Measurements from ENCODE around the gene ATXN10. TPM values are rescaled to one million over a fixed set of nuclear protein-coding genes. Genes with fewer than 3 reads are reported as not detected.

ATXN10 gene
- total RNA-seq, 2 experiments from 2014 or later, result 87.1 to 101 TPM

DNA sequence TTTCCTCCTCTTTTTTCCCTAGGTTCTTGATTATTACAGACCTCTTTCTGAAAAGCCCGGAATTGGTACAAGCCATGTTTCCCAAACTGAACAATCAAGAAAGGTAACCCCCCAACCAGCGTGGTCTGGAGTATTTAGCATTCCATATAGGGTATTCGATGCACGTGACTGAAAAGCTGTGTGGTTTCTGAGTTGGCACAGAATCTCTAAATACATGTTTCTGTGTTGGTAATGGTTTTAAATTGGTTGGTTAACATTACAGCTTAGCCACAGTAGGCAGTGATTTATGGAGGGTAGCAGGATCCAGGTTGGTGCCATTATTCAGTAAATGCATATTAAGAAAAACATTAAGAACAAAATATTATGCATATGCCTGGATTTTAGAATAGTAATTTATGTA, 46.8 kb downstream of the ATXN10 start:
- Mint-ChIP-seq H3K4me1 (peaks cover 8% of the 10 kb centered on the region), H3K4me3 (no peak overlapping the region), H3K27ac (no peak overlapping the region), H3K27me3 (no peaks in the 10 kb centered on the region), H3K36me3 (ENCODE audit: low read depth) (peaks cover 34% of the 10 kb centered on the region), H3K9me3 (ENCODE audit: low read depth) (no peaks in the 10 kb centered on the region)
- ChIA-PET CTCF (interaction anchor here (0.7 kb wide), 1 partner anchor 287 kb away, joined by 3 read pairs; no protein-coding TSS in a partner anchor), POLR2A (interaction anchor here (0.5 kb wide), 1 partner anchor 58 kb away, joined by 3 read pairs; no protein-coding TSS in a partner anchor)
- intact Hi-C loops (cut with DNase I, micrococcal nuclease), result no loop called here
- DNase-seq (no peak), ATAC-seq (no peak)

DNA sequence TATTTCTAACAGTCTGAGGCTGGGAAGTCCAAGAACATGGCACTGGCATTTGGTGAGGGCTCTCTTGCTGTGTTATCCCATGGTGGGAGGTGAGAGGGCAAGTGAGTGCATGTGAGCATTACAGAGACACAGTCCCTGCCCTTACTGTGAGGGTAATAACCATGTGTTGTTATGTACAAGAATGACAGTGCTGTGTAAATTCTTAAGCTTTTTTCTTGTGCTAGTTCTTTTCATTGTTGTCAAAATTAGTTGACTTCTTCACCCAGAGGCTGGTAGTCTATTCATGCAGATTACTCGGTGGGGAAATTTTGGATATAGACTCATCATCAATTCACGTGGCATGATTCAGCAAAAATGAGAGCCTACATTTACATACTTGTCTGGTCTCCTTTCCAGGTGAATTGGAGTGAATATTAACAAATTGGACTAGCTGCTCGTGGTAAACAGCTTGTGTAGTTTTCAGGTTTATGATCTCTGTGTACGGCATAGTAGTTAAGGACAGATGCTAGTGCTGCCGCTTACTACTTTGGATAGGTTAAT, 49.3 kb downstream of the ATXN10 start:
- no peaks in the 10 kb centered on the region for H3K27me3 Mint-ChIP-seq
- H3K27ac Mint-ChIP-seq, result no peak overlapping the region
- peaks cover 43% of the 10 kb centered on the region for H3K36me3 Mint-ChIP-seq (ENCODE audit: low read depth)
- no peaks in the 10 kb centered on the region for H3K9me3 Mint-ChIP-seq (ENCODE audit: low read depth)
- ChIA-PET POLR2A (no interaction called here), CTCF (no interaction called here)
- no peak for ATAC-seq
- no peak overlapping the region for H3K4me3 Mint-ChIP-seq
- DNase-seq, result no peak
- H3K4me1 Mint-ChIP-seq, result peaks cover 28% of the 10 kb centered on the region
- intact Hi-C loops (cut with DNase I, micrococcal nuclease), result no loop called here

DNA sequence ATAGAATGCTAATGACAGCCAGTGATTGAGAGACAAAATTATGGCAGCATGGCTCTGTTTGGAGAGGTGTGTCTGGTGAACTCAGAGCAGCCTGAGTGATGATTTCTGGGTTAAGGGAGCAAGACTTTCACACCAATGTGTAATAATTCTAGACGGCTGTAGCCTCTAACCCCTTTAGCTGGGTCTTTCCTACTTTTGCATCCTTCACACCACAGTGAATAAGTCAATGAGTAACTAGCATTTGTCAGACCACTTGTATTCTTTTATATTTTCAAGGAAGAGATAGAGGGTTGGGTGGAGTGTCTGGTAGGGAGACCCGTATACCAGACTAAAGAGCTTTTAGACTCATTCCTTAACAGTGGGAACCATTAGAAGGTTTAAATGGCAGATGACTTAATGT, 50.4 kb downstream of the ATXN10 start:
- Mint-ChIP-seq H3K36me3 (ENCODE audit: low read depth) (peaks cover 41% of the 10 kb centered on the region), H3K27ac (no peak overlapping the region), H3K9me3 (ENCODE audit: low read depth) (no peaks in the 10 kb centered on the region), H3K4me1 (peaks cover 38% of the 10 kb centered on the region), H3K4me3 (no peak overlapping the region), H3K27me3 (no peaks in the 10 kb centered on the region)
- intact Hi-C loops (cut with DNase I, micrococcal nuclease), result no loop called here
- ChIA-PET CTCF (no interaction called here), POLR2A (interaction anchor here (0.5 kb wide), 1 partner anchor 119 kb away, joined by 4 read pairs; no protein-coding TSS in a partner anchor)
- ATAC-seq, result no peak
- no peak for DNase-seq

DNA sequence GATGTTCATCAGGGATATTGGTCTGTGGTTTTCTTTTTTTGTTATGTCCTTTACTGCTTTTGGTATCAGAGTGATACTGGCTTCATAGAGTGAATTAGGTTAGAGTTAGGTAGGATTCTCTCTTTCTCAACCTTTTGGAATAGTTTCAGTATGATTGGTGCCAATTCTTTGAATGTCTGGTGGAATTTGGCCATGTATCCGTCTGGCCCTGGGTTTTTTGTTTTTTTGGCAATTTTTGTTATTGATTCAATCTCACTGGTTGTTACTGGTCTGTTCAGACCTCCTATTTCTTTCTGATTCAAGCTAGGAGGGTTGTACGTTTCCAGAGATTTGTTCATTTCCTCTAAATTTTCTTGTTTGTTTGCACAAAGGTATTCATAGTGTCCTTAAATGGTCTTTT, 54.4 kb downstream of the ATXN10 start:
- POLR2A ChIA-PET, result no interaction called here
- Mint-ChIP-seq H3K36me3 (ENCODE audit: low read depth) (peaks cover 27% of the 10 kb centered on the region), H3K27me3 (no peaks in the 10 kb centered on the region), H3K9me3 (ENCODE audit: low read depth) (no peaks in the 10 kb centered on the region), H3K27ac (no peak overlapping the region), H3K4me1 (peaks cover 40% of the 10 kb centered on the region), H3K4me3 (no peak overlapping the region)
- DNase-seq (no peak), ATAC-seq (no peak)
- CTCF ChIA-PET, result no interaction called here
- intact Hi-C loops (cut with DNase I, micrococcal nuclease), result no loop called here

DNA sequence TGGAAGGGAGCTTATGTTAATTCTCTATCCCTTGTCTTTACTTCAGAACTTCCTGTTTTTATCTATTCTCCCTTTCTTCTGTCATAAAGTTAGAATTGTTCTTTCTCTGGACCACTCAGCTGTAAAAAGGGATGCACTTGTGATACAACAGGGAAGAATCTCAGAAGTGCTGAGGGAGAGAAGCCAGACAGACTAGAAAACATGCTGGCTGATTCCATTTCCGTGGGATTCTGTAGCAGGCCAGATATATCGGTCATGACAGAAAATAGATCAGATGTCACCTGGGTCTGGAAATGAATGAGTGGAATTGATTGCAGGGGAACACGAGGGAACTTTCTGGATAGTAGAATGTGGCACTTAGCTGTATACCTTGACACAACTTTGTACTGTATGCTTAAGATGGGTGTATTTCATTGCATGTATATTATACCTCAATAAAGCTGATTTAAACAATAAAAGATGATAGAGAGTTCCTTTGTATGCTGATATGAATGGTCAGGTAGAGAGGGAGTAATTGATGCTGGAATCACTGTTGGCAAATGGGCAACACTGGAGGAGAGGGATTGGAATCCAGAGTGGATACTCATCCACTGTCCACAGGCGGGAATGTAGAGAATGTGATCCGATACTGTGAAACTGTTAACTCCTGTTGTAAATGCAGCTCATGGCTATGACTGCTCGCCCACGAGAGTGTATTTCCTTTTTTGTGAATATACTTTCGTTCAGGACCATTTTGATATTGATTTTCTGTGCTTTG, 59.6 kb downstream of the ATXN10 start:
- H3K36me3 Mint-ChIP-seq (ENCODE audit: low read depth), result peaks cover 13% of the 10 kb centered on the region
- no peak overlapping the region for H3K27ac Mint-ChIP-seq
- no peaks in the 10 kb centered on the region for H3K27me3 Mint-ChIP-seq
- H3K4me3 Mint-ChIP-seq, result no peak overlapping the region
- DNase-seq (no peak), ATAC-seq (no peak)
- H3K9me3 Mint-ChIP-seq (ENCODE audit: low read depth), result no peaks in the 10 kb centered on the region
- POLR2A ChIA-PET, result no interaction called here
- CTCF ChIA-PET, result interaction anchor here (0.6 to 1.3 kb wide), 2 partner anchors 10 to 519 kb away, joined by 3 read pairs; partner anchors contain the start of gene CDPF1
- intact Hi-C loops (cut with DNase I, micrococcal nuclease), result no loop called here
- H3K4me1 Mint-ChIP-seq, result peaks cover 12% of the 10 kb centered on the region

DNA sequence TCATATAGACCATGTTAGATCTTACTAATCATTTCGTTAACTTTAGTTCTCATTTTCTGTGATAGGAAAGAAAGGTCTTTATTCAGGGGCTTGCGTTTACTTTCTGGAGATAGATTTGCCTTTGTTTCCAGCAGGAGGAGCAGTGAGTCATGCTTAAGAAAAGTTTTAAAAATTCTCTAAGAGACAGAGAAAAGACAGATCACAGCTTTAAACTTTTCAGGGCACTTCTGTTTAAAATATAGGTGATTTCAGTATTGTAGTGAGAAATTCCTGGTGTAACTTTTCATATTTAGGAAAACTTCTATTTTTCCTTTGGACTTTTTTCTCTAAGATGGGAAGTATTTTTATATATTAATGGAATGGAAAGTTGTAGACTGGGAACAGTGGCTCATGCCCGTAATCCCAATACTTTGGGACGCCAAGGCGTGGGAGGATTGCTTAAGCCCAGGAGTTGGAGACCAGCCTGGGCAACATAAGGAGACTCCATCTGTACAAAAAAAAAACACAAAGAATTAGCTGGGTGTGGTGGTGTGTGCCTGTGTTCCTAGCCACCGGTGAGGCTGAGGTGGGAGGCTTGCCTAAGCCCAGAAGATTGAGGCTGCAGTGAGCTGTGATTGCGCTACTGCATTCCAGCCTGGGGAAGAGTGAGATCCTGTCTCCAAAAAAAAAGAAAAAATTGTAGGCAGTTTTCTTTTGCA, 60.3 kb downstream of the ATXN10 start:
- H3K27ac Mint-ChIP-seq, result no peak overlapping the region
- H3K36me3 Mint-ChIP-seq (ENCODE audit: low read depth), result peaks cover 20% of the 10 kb centered on the region
- ATAC-seq (no peak), DNase-seq (no peak)
- H3K9me3 Mint-ChIP-seq (ENCODE audit: low read depth), result no peaks in the 10 kb centered on the region
- no peaks in the 10 kb centered on the region for H3K27me3 Mint-ChIP-seq
- POLR2A ChIA-PET, result interaction anchor here (0.7 kb wide), 1 partner anchor 102 kb away, joined by 5 read pairs; no protein-coding TSS in a partner anchor
- CTCF ChIA-PET, result interaction anchor here (0.6 to 0.8 kb wide), 3 partner anchors 83 to 1293 kb away, joined by 3 read pairs; partner anchors contain the start of gene CDPF1
- intact Hi-C loops (cut with DNase I, micrococcal nuclease), result no loop called here
- H3K4me3 Mint-ChIP-seq, result no peak overlapping the region
- H3K4me1 Mint-ChIP-seq, result peaks cover 6% of the 10 kb centered on the region

DNA sequence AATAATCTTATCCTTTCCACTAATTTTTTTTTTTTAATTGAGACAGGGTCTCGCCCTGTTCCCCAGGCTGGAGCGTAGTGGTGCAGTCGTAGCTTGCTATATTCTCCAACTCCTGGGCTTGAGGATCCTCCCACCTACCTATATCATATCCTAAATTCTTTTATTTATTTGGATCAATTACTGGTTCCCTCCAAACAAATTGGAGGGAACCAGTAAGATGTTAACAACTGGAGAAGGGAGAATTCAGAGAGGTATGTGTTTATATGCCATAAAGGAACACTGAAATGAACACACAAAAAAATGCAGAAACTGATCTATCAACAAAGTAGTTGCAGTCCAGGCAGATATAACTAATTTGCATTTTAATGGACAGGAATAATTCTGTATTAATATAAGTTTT, 63.6 kb downstream of the ATXN10 start:
- H3K4me3 Mint-ChIP-seq, result no peak overlapping the region
- no peak for DNase-seq
- ATAC-seq, result no peak
- no peak overlapping the region for H3K27ac Mint-ChIP-seq
- H3K9me3 Mint-ChIP-seq (ENCODE audit: low read depth), result no peaks in the 10 kb centered on the region
- ChIA-PET POLR2A (no interaction called here), CTCF (interaction anchor here (1.3 kb wide), 1 partner anchor 50 kb away, joined by 3 read pairs; no protein-coding TSS in a partner anchor)
- peaks cover 7% of the 10 kb centered on the region for H3K4me1 Mint-ChIP-seq
- peaks cover 42% of the 10 kb centered on the region for H3K36me3 Mint-ChIP-seq (ENCODE audit: low read depth)
- no peaks in the 10 kb centered on the region for H3K27me3 Mint-ChIP-seq
- intact Hi-C loops (cut with DNase I, micrococcal nuclease), result no loop called here

DNA sequence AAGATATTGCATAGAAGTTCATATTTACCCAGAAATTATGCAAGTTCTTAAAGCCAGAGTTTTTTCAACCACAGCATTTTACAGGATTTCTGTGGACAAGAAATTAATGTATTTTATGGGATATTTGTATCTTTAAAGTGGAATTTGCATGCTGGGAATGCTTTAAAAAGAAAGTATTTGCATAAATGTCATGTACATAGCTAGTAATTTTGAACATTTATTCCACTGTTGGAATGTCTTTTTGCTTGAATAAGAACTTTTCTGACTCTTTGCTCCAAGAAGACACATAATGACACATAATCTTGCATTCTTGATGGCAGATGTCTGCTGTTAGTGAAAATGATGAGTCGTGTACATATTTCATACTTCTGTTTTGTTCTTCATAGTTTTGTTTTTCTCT, 66.6 kb downstream of the ATXN10 start:
- ChIA-PET CTCF (interaction anchor here (0.7 kb wide), 1 partner anchor 270 kb away, joined by 3 read pairs; no protein-coding TSS in a partner anchor), POLR2A (no interaction called here)
- peaks cover 7% of the 10 kb centered on the region for H3K4me1 Mint-ChIP-seq
- intact Hi-C loops (cut with DNase I, micrococcal nuclease), result no loop called here
- peaks cover 47% of the 10 kb centered on the region for H3K36me3 Mint-ChIP-seq (ENCODE audit: low read depth)
- H3K4me3 Mint-ChIP-seq, result no peak overlapping the region
- no peak overlapping the region for H3K27ac Mint-ChIP-seq
- H3K27me3 Mint-ChIP-seq, result no peaks in the 10 kb centered on the region
- no peaks in the 10 kb centered on the region for H3K9me3 Mint-ChIP-seq (ENCODE audit: low read depth)
- ATAC-seq (no peak), DNase-seq (no peak)

DNA sequence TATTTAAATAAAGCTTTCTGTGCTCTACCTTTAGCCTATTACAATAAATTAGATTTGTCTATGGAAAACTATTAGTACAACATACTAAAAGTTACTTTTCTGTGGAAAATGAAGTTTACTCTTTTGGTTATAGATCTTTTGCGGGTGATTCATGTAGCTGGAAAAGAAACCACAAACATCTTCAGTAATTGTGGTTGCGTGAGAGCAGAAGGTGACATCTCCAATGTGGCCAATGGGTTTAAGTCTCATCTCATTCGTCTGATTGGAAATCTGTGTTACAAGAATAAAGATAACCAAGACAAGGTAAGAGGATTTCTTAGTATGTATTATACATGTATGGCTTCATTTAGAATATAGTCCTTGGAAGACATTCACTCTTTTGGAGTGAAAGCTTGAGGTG, 68.6 kb downstream of the ATXN10 start:
- H3K4me1 Mint-ChIP-seq, result peaks cover 7% of the 10 kb centered on the region
- no peak for ATAC-seq
- no peak overlapping the region for H3K4me3 Mint-ChIP-seq
- H3K27ac Mint-ChIP-seq, result no peak overlapping the region
- H3K9me3 Mint-ChIP-seq (ENCODE audit: low read depth), result no peaks in the 10 kb centered on the region
- no peak for DNase-seq
- H3K27me3 Mint-ChIP-seq, result no peaks in the 10 kb centered on the region
- ChIA-PET CTCF (interaction anchor here (0.9 to 1.3 kb wide), 4 partner anchors 10 to 251 kb away, joined by 3 read pairs; no protein-coding TSS in a partner anchor), POLR2A (no interaction called here)
- peaks cover 52% of the 10 kb centered on the region for H3K36me3 Mint-ChIP-seq (ENCODE audit: low read depth)
- intact Hi-C loops (cut with DNase I, micrococcal nuclease), result no loop called here

DNA sequence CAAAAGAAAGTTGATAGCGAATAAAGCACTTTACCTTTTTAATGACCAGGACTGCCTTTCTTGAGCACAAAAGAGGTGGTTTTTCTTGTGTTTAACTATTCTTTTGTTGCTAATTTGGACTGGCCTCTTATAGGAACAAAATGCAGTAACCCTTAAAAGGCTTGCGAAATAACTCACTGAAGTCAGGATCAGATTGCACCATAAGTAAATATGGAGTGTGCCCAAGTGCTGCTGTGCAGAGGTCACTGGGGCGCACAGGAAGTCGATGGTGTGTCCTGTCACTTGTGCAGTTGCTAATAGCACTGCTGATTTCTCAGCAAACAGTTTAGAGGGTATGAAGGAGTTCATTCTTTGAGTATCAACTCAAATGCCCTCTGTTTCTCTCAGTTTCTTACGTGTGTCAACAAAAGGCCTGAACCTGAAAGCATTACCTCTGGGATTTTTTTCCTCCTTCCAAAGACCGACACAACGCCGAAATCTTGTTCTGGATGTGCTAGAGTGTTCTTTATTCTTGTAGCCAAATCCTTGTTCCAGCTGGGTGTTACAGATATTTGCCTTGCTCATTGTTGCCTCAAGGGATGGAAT, 71.3 kb downstream of the ATXN10 start:
- H3K9me3 Mint-ChIP-seq (ENCODE audit: low read depth), result no peaks in the 10 kb centered on the region
- H3K4me1 Mint-ChIP-seq, result peaks cover 7% of the 10 kb centered on the region
- ChIA-PET CTCF (no interaction called here), POLR2A (no interaction called here)
- H3K27me3 Mint-ChIP-seq, result no peaks in the 10 kb centered on the region
- H3K27ac Mint-ChIP-seq, result no peak overlapping the region
- no peak for ATAC-seq
- DNase-seq, result no peak
- intact Hi-C loops (cut with DNase I, micrococcal nuclease), result no loop called here
- no peak overlapping the region for H3K4me3 Mint-ChIP-seq
- H3K36me3 Mint-ChIP-seq (ENCODE audit: low read depth), result peaks cover 41% of the 10 kb centered on the region

DNA sequence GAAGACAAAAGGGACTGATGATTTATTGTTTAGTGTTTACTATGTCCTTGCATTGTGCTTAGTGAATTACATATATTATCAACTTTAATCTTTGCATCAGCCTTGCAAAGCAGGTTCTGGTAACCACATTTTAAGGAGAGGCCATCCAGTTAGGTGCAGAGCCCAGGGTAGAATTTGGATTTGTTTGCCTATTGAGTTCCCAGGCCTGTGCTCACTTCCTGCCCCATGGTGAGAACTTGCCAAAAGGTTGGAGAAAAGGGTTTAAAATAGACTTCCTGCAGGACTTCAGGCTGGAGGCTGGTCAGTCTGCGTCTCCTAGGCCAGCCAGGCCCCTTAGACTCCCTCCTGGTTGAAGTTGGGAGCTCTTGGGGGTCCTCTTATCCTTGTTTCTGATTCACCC, 72.1 kb downstream of the ATXN10 start:
- intact Hi-C loops (cut with DNase I, micrococcal nuclease), result no loop called here
- Mint-ChIP-seq H3K27ac (no peak overlapping the region), H3K4me1 (peaks cover 4% of the 10 kb centered on the region), H3K9me3 (ENCODE audit: low read depth) (no peaks in the 10 kb centered on the region), H3K27me3 (no peaks in the 10 kb centered on the region), H3K36me3 (ENCODE audit: low read depth) (peaks cover 37% of the 10 kb centered on the region), H3K4me3 (no peak overlapping the region)
- CTCF ChIA-PET, result interaction anchor here (1.1 kb wide), 1 partner anchor 120 kb away, joined by 3 read pairs; no protein-coding TSS in a partner anchor
- ATAC-seq, result no peak
- DNase-seq, result no peak
- POLR2A ChIA-PET, result no interaction called here

Data from activated CD4-positive, alpha-beta T cell treated with anti-CD3 and anti-CD28 coated beads for 36 hours (primary cell).